KMS-11 (cell line): Measurements from ENCODE around the gene NRF1.

Source experiments
- H2AFZ ChIP-seq: fragments of 200-600 bp; sonication (generic); 2 replicates; pipeline ENCODE4 v1.6.1; 2016; ENCODE audit warnings: antibody characterized with exemption, mixed run types, low read depth
- H3K27ac ChIP-seq: fragments of 200-600 bp; sonication (generic); 2 replicates; pipeline ENCODE4 v1.6.1; 2016; ENCODE audit warnings: mild to moderate bottlenecking, mixed run types
- H3K27me3 ChIP-seq: fragments of 200-600 bp; sonication (generic); 2 replicates; pipeline ENCODE4 v1.6.1; 2017; ENCODE audit warnings: mild to moderate bottlenecking, low read depth, mixed run types, moderate library complexity; ENCODE audit not compliant: insufficient read depth
- H3K36me3 ChIP-seq: fragments of 200-600 bp; sonication (generic); 2 replicates; pipeline ENCODE4 v1.6.1; 2017; ENCODE audit warnings: mild to moderate bottlenecking, mixed run types; ENCODE audit not compliant: insufficient read depth
- H3K4me1 ChIP-seq: fragments of 200-600 bp; sonication (generic); 2 replicates; pipeline ENCODE4 v1.6.1; 2016; ENCODE audit warnings: mild to moderate bottlenecking, low read depth, mixed run types; ENCODE audit not compliant: poor library complexity, severe bottlenecking
- H3K4me2 ChIP-seq: fragments of 200-600 bp; sonication (generic); 2 replicates; pipeline ENCODE4 v1.7.0; 2016; ENCODE audit warnings: mild to moderate bottlenecking, mixed run types
- H3K4me3 ChIP-seq: fragments of 200-600 bp; sonication (generic); IDR thresholded peaks from 2 replicates; pipeline ENCODE4 v1.6.1; 2017; ENCODE audit warnings: low read depth, low read length, mixed read lengths; ENCODE audit not compliant: insufficient read depth
- H3K79me2 ChIP-seq: fragments of 200-600 bp; sonication (generic); 2 replicates; pipeline ENCODE4 v1.6.1; 2016; ENCODE audit warnings: low read depth, mixed run types; ENCODE audit not compliant: insufficient read depth
- H3K9ac ChIP-seq: fragments of 200-600 bp; sonication (generic); 2 replicates; pipeline ENCODE4 v1.6.1; 2016; ENCODE audit warnings: mild to moderate bottlenecking, mixed run types
- H4K20me1 ChIP-seq: fragments of 200-600 bp; sonication (generic); 2 replicates; pipeline ENCODE4 v1.6.1; 2016; ENCODE audit warnings: mild to moderate bottlenecking, mixed run types; ENCODE audit not compliant: insufficient read depth
- TF ChIP-seq, protein P1 (sequence below): fragments of 200-600 bp; sonication (generic); conservative IDR thresholded peaks from 2 replicates; pipeline ENCODE4 v1.6.1; 2017; ENCODE audit warnings: low read depth, mild to moderate bottlenecking, antibody characterized with exemption, low read length, moderate library complexity, mixed read lengths

The NRF1 gene

DNA sequence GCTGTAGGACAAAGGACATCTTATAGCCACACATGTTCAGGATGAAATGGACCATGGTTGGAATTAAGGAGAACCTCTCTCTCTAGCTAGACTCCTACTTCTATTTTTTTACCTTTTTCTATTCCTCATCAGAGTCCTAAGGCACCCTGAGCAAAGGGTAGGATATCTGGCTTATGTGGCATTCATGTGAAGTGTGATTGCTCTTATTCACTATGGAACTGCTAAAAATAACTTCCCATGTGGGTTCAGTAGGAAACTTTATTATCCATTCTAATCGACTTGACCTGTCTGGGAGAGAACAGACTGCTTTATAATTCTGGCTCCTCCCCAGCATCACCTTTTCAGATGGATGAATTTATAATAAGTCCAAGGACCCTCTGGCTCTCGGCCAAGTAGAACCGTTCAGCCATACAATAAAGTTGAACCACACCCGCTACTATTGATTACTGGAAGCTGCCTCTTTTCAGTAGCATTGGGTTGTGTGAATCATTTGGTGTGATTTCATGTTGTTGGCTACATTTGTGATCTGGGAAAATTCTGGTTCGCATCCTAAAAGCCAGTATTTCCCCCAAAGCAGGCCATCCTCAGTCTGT is 117.5 kb downstream of the NRF1 start:
- H3K27me3 ChIP-seq = no peaks in the 10 kb centered on the region
- TF ChIP-seq, protein P1, sequence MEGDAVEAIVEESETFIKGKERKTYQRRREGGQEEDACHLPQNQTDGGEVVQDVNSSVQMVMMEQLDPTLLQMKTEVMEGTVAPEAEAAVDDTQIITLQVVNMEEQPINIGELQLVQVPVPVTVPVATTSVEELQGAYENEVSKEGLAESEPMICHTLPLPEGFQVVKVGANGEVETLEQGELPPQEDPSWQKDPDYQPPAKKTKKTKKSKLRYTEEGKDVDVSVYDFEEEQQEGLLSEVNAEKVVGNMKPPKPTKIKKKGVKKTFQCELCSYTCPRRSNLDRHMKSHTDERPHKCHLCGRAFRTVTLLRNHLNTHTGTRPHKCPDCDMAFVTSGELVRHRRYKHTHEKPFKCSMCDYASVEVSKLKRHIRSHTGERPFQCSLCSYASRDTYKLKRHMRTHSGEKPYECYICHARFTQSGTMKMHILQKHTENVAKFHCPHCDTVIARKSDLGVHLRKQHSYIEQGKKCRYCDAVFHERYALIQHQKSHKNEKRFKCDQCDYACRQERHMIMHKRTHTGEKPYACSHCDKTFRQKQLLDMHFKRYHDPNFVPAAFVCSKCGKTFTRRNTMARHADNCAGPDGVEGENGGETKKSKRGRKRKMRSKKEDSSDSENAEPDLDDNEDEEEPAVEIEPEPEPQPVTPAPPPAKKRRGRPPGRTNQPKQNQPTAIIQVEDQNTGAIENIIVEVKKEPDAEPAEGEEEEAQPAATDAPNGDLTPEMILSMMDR = no peak
- H3K36me3 ChIP-seq = no peaks in the 10 kb centered on the region
- H4K20me1 ChIP-seq = no peaks in the 10 kb centered on the region
- no peak overlapping the region for H2AFZ ChIP-seq
- H3K27ac ChIP-seq = no peak overlapping the region
- H3K9ac ChIP-seq = no peak overlapping the region
- no peak overlapping the region for H3K4me2 ChIP-seq
- H3K79me2 ChIP-seq = no peaks in the 10 kb centered on the region
- H3K4me3 ChIP-seq = no peak overlapping the region
- H3K4me1 ChIP-seq = no peaks in the 10 kb centered on the region

DNA sequence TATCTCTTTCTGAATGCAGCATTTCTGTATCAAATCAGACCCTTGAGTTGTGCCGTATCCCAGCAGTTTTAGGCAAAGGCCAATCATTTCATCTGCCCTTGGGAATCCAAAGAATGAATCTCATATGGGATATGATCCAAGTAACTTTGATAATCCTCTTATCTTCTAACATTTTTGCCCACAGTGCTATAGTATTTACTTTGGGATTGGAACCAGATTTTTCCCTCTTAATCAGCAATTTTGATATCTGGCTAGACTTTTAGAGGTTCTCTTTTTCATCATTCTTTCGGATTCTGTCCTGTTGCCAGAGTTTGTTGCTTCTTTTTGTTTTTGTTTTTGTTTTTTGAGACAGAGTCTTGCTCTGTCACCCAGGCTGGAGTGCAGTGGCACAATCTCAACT is 118.0 kb downstream of the NRF1 start:
- Histone ChIP-seq H3K27me3 (no peaks in the 10 kb centered on the region), H3K27ac (no peak overlapping the region), H3K9ac (no peak overlapping the region), H2AFZ (no peak overlapping the region), H3K4me1 (no peaks in the 10 kb centered on the region), H3K79me2 (no peaks in the 10 kb centered on the region), H3K36me3 (no peaks in the 10 kb centered on the region), H3K4me3 (no peak overlapping the region), H4K20me1 (no peaks in the 10 kb centered on the region), H3K4me2 (no peak overlapping the region)
- TF ChIP-seq, protein P1 = no peak

DNA sequence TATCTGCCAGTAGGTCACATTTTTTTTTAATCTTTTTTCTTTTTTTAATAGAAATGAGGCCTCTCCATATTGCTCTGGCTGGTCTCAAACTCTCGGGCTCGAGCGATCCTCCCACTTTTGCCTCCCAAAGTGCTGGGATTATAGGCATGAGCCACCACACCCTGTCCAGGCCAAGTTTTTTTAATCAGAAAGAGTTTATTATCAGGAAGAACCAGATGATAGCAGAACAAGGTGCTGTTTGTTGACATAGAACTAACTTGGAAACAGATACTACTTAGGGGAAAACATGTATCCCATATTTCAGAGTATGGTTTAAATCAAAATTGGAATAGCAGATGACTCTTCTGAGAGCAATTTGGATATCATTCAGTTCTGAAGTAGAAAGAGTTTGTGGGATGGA is 118.6 kb downstream of the NRF1 start:
- Histone ChIP-seq H3K9ac (no peak overlapping the region), H3K36me3 (no peaks in the 10 kb centered on the region), H3K27ac (no peak overlapping the region), H2AFZ (no peak overlapping the region), H4K20me1 (no peaks in the 10 kb centered on the region), H3K4me3 (no peak overlapping the region), H3K27me3 (no peaks in the 10 kb centered on the region), H3K4me2 (no peak overlapping the region), H3K4me1 (no peaks in the 10 kb centered on the region), H3K79me2 (no peaks in the 10 kb centered on the region)
- TF ChIP-seq, protein P1 = no peak

DNA sequence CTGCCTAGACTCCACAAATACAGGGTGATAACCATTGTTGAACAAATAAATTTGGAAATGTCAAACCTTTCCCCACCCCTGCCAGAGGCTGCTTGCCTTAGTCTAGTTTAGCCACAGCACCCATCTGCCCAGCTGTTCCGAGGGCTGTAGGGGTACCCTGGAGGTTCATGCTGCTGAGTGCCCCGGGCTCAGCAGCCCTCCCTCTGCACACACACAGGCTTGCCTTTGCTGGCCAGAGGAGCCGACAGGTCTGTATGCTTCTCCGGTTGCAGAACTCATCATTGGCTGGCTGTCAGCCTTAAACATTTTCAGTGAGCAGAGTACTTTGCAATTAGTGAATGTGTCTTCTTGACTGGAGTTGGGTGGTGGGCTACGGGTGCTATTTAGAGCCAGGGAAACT is 122.9 kb downstream of the NRF1 start:
- no peak overlapping the region for H3K4me3 ChIP-seq
- TF ChIP-seq, protein P1 = no peak
- H2AFZ ChIP-seq = no peak overlapping the region
- H3K9ac ChIP-seq = no peak overlapping the region
- no peaks in the 10 kb centered on the region for H4K20me1 ChIP-seq
- H3K27ac ChIP-seq = no peak overlapping the region
- no peaks in the 10 kb centered on the region for H3K36me3 ChIP-seq
- no peaks in the 10 kb centered on the region for H3K27me3 ChIP-seq
- H3K79me2 ChIP-seq = no peaks in the 10 kb centered on the region
- H3K4me2 ChIP-seq = no peak overlapping the region
- no peaks in the 10 kb centered on the region for H3K4me1 ChIP-seq
